Rectal smooth muscle tissue (tissue), 1 donor: ENCODE data around the gene HYDIN.
"Not testable (repeated sequence)": the region's sequence is repeated elsewhere in the genome, so short reads cannot be mapped to it uniquely, and the experiment has no call there.

Experiments used
- H3K27ac ChIP-seq: one replicate; pipeline ENCODE4 v1.7.0; 2013; ENCODE audit warnings: low read depth, low read length, inconsistent platforms
- H3K27me3 ChIP-seq: one replicate; pipeline ENCODE4 v1.7.0; 2013; ENCODE audit warnings: low read length; ENCODE audit not compliant: control insufficient read depth, insufficient read depth
- H3K36me3 ChIP-seq: one replicate; pipeline ENCODE4 v1.7.0; 2013; ENCODE audit warnings: low read length; ENCODE audit not compliant: control insufficient read depth, insufficient read depth
- H3K4me1 ChIP-seq: one replicate; pipeline ENCODE4 v1.7.0; 2013; ENCODE audit warnings: low read length; ENCODE audit not compliant: control insufficient read depth, insufficient read depth
- H3K4me3 ChIP-seq: one replicate; pipeline ENCODE4 v1.7.0; 2013; ENCODE audit warnings: low read length
- H3K9ac ChIP-seq: one replicate; pipeline ENCODE4 v1.7.0; 2013; ENCODE audit warnings: low read length

HYDIN gene

DNA sequence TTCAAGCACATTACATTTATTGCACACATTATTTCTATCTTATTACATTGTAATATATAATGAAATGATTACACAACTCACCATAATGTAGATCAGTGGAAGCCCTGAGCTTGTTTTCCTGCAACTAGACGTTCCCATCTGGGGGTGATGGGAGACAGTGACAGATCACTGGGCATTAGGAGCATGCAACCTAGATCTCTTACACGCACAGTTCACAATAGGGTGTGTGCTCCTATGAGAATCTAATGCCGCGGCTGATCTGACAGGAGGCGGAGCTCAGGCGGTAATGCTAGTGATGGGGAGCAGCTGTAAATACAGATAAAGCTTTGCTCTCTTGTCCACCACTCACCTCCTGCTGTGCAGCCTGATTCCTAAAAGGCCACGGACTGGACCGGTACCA, 69.5 kb downstream of the HYDIN start:
- not testable (repeated sequence) for H3K9ac ChIP-seq, H3K4me3 ChIP-seq, H3K27me3 ChIP-seq, H3K36me3 ChIP-seq, H3K4me1 ChIP-seq, H3K27ac ChIP-seq

DNA sequence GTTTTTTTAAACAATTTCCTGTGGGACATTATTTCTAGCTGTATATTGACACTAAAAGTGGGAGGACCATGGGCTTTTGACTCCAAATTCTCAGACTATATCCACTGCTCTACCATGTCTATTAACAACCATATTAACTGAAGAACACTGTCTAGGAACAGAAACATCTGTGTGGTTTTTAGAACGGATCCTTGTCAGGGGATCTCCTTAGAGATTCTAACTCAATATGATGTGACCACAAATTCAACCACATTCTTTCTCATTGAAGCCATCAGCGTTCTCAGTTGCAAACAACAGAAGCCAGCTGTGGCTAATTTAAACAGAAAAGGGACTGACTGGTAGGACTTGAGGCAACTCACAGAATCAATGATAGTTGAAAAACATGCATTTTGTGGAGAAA, 73.2 kb downstream of the HYDIN start:
- H3K4me1 ChIP-seq: not testable (repeated sequence)

DNA sequence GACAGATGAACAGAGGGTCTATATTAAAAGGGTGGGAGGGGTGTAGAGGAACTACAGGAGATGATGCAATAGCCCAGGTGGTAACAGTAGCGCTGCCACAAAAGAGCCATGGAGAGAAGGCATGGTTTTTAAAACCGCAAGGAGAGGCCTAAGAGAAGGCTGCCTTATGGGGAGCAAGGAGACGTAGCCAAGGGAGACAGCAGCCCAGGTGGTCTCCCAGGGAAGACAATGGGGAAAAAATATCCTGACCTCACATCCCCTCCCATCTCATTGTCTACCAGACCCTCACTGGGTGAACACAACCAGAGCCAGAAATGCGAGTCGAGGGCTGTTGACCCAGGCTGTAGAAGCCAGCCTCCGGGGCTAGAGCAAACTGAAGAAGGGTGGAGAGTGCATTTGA, 77.2 kb downstream of the HYDIN start:
- H3K27me3 ChIP-seq, H3K4me1 ChIP-seq, H3K27ac ChIP-seq, H3K4me3 ChIP-seq, H3K36me3 ChIP-seq, H3K9ac ChIP-seq: not testable (repeated sequence)

More for the DNA sequence above, 73.2 kb downstream of the HYDIN start:
- H3K27ac ChIP-seq, H3K4me3 ChIP-seq, H3K9ac ChIP-seq, H3K27me3 ChIP-seq, H3K36me3 ChIP-seq: not testable (repeated sequence)

DNA sequence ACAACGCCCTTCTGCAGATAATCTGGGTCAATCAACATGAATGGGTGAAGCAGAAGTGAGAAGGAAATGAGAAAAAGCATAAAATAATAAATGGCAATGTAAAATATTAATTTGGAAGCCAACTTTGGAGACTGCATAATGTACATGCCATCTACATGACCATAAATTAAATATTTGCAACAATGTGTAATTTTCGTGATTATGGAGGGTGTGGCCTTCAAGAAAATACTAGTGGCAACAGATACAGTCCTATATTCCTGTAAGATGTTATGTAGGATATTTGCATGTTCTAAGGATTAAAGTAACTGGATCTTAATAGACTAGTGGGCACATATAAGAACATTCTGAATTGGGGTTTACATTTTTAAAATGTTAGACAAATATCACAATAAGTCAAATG, 78.9 kb downstream of the HYDIN start:
- H3K9ac ChIP-seq, H3K27ac ChIP-seq, H3K4me1 ChIP-seq, H3K27me3 ChIP-seq, H3K36me3 ChIP-seq, H3K4me3 ChIP-seq: not testable (repeated sequence)

DNA sequence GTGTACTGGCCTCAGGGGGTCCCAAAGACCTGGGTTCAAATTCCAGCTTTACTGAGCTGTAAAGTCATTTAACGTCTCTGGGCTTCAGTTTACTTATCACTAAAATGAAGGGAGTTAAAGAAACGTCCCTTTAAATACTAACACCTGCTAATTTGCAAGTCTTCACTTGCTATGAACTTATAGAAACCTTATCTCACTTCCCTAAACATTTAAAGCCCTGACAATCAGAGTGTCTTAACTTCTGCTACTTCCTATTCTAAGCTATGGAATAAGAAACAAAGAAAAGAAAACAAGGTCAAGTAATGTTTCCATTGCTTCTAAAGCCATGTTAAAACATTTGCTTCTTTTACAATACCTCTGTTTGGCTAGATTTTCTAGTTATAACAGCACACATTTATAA, 87.3 kb downstream of the HYDIN start:
- H3K27me3 ChIP-seq, H3K27ac ChIP-seq, H3K36me3 ChIP-seq, H3K4me3 ChIP-seq, H3K9ac ChIP-seq, H3K4me1 ChIP-seq: not testable (repeated sequence)

DNA sequence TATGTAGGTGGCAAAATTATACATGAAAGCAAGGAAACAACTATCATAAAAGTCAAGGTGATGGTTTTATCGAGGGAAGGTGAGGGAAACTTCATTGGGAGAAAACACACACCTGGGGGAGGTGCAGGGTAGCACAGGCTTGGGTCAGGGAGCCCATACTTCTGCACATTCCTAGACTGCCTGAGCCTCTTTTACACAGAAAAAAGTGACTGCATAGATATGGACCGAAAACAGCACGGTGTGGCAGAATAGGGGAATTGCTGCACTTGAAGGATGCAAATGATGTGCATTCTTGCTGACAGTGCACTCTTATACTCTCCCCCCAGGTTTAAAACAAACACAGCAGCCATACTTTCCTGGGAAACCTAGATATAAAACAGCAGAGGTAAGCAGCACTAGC, 120.0 kb downstream of the HYDIN start:
- H3K9ac ChIP-seq, H3K27ac ChIP-seq, H3K27me3 ChIP-seq, H3K36me3 ChIP-seq, H3K4me1 ChIP-seq, H3K4me3 ChIP-seq: not testable (repeated sequence)

DNA sequence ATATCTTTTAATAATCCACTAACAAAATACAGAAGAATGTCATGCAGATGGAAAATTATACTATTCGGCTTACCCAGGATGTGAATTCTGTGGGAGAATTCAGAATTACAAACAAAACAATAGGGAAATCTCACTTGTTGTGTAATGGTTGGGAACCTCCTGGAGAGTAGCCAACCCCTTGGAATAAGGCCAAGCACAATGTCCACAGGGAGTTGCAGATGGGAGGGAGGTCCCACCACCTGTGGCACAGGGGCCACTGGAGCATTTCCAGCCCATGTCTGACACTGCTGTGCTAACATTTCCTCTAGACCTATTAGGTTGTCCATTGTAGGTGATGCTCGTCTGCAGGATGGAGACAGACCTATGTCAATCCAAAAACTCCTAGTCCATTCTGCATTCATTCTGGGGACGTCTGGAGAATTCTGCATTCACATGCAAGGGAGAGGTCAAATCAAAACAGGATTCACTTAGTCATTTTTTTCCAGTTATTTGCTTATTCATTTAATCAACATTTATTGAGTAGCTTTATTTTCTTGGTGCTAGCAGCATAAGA, 120.8 kb downstream of the HYDIN start:
- H3K4me3 ChIP-seq, H3K9ac ChIP-seq, H3K27me3 ChIP-seq, H3K4me1 ChIP-seq, H3K36me3 ChIP-seq, H3K27ac ChIP-seq: not testable (repeated sequence)

DNA sequence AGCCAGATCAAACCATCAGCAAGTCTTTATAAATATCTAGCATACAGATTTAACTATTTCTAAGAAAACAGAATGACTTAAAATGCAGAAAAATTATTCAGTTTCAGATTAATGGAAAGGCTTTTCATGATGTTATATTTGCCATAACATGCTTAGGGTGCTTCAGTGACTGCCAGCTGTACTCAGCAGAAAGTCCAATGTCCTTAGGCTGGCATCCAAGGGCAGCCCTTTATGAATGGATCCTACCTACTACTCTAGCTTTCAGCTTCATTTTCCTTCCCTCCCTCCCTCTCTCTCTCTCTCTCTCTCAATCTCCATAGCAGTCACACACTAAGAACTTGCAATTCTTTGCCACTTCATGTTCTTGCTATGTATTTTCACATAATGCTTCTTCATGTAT, 124.6 kb downstream of the HYDIN start:
- H3K4me3 ChIP-seq, H3K36me3 ChIP-seq, H3K4me1 ChIP-seq, H3K9ac ChIP-seq, H3K27me3 ChIP-seq, H3K27ac ChIP-seq: not testable (repeated sequence)

DNA sequence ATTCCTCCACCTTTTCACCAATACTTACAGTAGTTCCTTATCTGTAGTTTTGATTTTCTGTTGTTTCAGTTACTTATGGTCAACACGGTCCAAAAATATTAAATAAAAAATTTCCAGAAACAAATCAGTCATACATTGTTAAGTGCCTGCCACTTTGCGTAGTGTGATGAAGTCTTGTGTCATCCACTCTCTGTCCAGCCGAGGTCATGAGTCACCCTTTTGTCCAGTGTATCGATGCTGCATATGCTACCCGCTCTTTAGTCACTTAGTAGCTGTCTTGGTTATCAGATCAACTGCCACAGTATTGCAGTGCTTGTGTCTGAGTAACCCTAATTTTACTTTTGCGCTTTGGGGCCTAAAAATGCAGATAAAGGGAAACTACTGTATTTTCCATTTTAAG, 146.9 kb downstream of the HYDIN start:
- H3K4me1 ChIP-seq, H3K27ac ChIP-seq, H3K36me3 ChIP-seq, H3K27me3 ChIP-seq, H3K9ac ChIP-seq, H3K4me3 ChIP-seq: not testable (repeated sequence)

DNA sequence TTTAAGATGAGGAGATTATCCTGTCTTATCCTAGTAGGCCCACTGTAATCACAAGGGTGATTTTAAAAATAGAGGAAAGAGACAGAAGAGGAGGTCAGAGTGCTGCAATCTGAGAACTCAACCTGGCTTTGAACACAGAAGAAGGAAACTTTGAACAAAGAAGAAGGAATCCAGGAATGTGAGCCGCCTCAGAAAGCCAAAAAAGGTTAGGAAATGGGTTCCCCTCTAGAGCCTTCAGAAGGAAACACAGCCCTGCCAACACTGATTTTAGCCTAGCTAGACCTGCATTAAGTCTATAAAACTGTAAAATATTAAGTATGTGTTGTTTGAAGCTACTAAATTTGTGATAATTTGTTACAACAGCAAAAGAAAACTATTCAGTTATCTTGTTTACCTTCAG, 149.7 kb downstream of the HYDIN start:
- H3K27me3 ChIP-seq, H3K9ac ChIP-seq, H3K4me3 ChIP-seq, H3K27ac ChIP-seq, H3K4me1 ChIP-seq, H3K36me3 ChIP-seq: not testable (repeated sequence)

DNA sequence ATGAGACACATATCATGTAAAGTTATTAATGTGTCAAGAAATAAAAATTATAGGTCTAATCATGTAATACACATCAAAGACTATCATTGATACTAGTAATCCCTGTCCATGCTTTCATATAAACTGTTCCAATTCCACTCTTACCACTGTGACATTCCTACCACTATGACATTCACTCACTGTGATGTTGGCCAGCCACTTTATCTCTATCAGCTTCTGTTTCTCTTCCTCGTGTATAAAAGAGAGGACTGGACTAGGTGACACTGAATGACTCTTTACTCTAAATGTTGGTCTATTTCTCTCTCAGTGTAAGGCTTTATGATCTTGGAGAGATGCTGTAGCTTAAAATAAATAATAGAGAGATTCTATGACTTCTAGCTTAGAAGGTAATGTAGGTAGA, 150.3 kb downstream of the HYDIN start:
- H3K4me1 ChIP-seq, H3K27me3 ChIP-seq, H3K4me3 ChIP-seq: not testable (repeated sequence)

DNA sequence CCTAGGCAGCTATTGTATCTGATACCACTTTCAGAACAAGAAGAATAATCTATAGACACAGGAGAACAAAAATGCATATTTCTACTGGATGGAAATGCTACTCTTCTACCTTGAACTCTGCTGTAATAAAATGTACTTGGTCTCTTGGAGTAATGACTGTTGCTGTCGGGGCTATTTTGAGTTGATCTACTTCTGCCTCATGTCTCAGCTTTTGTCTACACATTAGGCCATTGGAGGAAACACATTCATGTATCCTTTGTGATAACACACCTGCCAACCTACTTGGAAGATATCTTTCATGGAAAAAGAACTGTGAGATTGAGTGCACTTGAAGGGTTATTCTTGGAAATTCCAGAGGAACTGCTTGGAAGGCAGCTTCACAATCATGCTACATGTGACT, 159.9 kb downstream of the HYDIN start:
- H3K36me3 ChIP-seq, H3K4me3 ChIP-seq, H3K27me3 ChIP-seq: not testable (repeated sequence)

More for the DNA sequence above, 150.3 kb downstream of the HYDIN start:
- not testable (repeated sequence) for H3K36me3 ChIP-seq, H3K27ac ChIP-seq, H3K9ac ChIP-seq

DNA sequence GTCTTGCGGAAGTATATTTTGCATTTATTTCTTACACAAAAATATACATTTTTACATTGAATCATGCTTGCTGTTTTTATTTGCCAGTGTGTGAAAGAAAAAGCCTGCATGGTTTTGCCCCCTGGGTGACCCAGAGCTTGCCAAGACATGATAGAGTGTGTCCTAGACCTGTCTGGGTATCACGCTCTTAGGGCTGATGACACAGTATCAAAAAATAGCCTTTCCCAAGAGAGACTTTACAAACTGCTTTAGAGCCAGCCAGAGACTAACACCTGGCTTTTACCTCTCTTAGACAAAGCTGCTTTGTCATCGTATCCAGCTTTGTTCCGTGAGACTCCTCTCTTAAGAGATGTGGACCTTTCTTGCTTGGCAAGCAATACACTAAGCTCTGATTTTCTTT, 160.7 kb downstream of the HYDIN start:
- not testable (repeated sequence) for H3K36me3 ChIP-seq, H3K27me3 ChIP-seq, H3K4me1 ChIP-seq, H3K27ac ChIP-seq, H3K4me3 ChIP-seq, H3K9ac ChIP-seq

More for the DNA sequence above, 159.9 kb downstream of the HYDIN start:
- not testable (repeated sequence) for H3K9ac ChIP-seq, H3K4me1 ChIP-seq, H3K27ac ChIP-seq
